Activated CD8-positive, alpha-beta memory T cell treated with anti-CD3 and anti-CD28 coated beads, Interleukin-2, amount 50 U/mL, for 4 hours (primary cell): ENCODE results near the gene NLGN3.

Source experiments
- DNase-seq: peaks from one replicate; pipeline ENCODE4 v3.0.0-alpha.2; 2020

Gene NLGN3

GRCh38 chrX:71144651-71145050, at the start of gene NLGN3:
Gene NLGN3 (plus strand): TSS chrX:71144841. CDS start chrX:71147750, 2,909 bp downstream.
- DNase-seq = no peak

DNA sequence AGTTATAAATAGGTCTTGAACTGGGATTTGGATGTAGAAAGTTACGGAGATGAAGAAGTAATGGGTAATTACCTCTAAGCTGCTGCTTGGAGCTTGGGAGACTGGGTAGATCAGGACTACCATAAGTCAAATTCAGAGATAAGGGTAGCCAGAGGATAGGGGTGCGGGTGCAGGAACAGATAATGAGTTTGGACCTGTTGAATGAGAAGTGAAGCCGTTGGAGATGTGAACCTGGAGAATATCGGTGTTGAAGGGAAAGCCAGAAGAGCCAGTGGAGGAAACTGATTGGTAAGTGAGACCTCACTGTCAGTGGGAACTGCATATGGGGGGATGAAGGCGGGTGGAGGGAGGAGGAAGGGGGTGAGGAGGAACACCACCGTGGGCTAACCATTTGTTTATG, 49.6 kb upstream of the NLGN3 start:
- DNase-seq = no peak

DNA sequence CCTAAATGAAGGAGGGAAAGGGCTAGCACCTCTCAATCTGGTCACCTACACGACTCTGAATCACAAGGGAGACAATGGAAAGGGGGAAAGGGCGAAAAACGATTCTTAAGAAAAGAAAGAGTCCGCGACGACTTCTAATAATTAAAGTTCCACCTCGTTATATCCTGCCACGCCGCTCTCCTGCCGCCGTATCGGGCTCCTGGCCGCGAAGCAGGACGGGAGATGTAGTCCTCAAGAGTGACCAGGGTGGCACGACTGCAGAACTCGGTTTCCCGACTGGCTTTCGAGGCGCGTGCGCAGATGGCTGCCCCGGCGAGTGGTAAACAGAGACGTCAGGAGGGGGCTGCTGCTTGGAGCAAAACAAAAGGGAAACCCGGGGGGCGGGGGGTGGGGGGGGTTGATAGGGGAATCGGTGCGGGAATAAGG, 49.1 kb upstream of the NLGN3 start, which contains the start of gene FOXO4:
TSS of gene FOXO4 (plus strand) at position 297 of the 426 bp plus-strand sequence. CDS start 678 bp downstream, outside the sequence.
- peak; percentile 87 for DNase-seq

DNA sequence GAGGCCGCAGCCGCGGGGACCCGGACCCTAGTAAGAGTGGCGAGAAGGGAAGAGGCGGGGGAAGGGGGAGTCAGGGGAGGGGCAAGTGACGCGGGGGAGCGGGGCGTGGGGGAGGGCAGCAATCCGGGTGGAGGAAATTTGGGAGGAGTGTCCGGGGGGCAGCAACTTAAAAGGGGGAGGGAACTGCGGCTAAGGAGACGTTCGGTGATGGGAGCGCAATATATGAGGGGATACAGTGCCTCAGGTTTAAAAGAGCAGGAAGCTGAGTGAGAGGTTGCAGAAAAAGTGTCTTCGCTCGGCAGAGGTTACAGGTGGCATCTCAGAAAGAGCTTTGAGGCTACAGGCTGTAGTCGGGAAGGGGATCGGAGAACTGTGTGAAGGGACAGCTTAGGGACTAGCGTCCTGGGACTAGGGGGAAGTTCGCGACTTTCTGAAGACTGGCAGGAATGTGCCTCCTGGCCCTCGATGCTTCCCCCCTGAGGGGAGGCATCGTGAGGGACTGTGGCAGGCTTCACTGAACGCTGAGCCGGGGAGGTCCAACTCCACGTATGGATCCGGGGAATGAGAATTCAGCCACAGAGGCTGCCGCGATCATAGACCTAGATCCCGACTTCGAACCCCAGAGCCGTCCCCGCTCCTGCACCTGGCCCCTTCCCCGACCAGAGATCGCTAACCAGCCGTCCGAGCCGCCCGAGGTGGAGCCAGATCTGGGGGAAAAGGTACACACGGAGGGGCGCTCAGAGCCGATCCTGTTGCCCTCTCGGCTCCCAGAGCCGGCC, 48.5 kb upstream of the NLGN3 start:
- no peak for DNase-seq

GRCh38 chrX:71096760-71097032, 47.9 kb upstream of the NLGN3 start:
- no peak for DNase-seq

- peak; percentile 83 for DNase-seq
These were observed 46.3 kb upstream of the NLGN3 start for GRCh38 chrX:71098302-71098701.

GRCh38 chrX:71098951-71099506, 45.6 kb upstream of the NLGN3 start:
- DNase-seq = no peak

- DNase-seq = no peak
These were observed 44.9 kb upstream of the NLGN3 start for GRCh38 chrX:71099736-71100135.

GRCh38 chrX:71100581-71101505, 43.8 kb upstream of the NLGN3 start:
- no peak for DNase-seq

DNA sequence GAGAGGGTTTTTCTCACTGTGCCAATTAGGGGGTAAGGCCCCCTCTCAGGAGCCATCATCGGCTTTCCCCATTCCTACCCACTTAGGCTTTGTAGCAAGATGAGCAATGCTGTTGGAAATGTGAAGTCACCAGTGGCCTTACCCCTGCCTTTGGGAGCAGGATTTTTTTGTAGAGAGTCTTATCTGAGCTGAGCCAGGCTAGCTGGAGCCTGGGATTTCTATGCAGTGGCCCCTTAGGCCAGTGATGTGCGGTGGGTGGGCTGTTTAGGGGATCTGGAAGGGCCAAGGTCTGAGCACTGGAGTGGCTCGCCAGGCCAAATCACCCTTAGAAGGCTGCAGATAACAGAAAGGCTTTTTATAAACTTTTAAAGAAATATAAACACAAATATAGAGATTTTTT, 42.3 kb upstream of the NLGN3 start:
- DNase-seq = no peak

- DNase-seq = peak; percentile 58
These were observed 41.3 kb upstream of the NLGN3 start for GRCh38 chrX:71103110-71103983.

- DNase-seq = no peak
These were observed 39.0 kb upstream of the NLGN3 start for GRCh38 chrX:71105628-71106027.

DNA sequence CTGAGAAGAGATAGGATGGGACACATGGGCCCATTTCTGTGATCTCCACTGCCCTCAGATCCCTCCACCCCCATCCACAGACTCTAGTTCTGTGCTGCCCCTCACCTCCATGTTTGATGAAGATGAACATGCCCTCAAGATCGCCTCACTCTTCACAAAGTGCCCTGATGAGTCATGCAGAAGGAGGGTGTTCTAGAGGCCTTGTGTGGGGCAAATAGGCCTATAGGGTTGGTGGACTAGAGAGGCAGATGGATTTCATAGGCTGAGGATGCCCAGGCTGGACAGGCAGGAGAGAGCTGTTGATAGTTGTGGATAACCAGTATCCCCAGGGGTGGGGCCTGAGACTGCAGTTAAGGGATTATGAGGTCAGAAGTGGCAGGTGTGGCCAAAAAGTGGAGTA, 38.2 kb upstream of the NLGN3 start, which contains the start of gene CXorf65:
TSS of gene CXorf65 (minus strand) at position 314 of the 400 bp plus-strand sequence. CDS start at position 130, 184 bp downstream.
- no peak for DNase-seq

- DNase-seq = no peak
These were observed 37.4 kb upstream of the NLGN3 start for GRCh38 chrX:71107245-71107644.

- peak; percentile 31 for DNase-seq
These were observed 36.8 kb upstream of the NLGN3 start for GRCh38 chrX:71107762-71108360.

GRCh38 chrX:71109051-71109450, 35.6 kb upstream of the NLGN3 start:
- no peak for DNase-seq

DNA sequence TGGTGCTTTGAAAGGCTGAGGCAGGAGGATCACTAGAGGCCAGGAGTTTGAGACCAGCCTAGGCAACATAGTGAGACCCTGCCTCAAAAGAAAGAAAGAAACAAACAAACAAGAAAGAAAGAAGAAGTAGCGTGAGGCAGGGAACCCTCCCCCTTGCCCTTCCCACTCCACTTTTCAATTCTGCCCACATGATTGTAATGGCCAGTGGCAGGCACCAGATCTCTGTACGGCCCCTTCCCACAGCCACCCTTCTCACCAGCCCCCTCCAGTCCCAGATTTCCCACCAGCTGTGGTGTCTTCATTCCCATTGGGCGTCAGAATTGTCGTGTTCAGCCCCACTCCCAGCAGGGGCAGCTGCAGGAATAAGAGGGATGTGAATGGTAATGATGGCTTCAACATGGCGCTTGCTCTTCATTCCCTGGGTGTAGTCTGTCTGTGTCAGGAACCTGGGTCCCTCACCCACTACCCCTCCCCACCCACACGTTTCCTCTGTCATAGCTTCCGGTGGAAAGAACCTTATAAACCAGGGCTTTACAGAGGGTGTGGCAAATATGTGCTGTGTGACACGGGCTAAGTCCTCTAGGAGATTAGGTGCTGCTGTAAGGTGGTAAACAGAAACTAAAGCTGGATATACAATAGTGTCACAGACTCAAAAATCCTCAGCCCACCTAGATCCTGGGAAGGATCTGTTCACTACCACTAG, 33.3 kb upstream of the NLGN3 start, which contains the start of gene IL2RG:
TSS of gene IL2RG (minus strand) at position 437 of the 703 bp plus-strand sequence. CDS start at position 399, 38 bp downstream.
- DNase-seq = peak; percentile 76

- DNase-seq = peak; percentile 28
These were observed 32.7 kb upstream of the NLGN3 start for GRCh38 chrX:71111921-71112431.

DNA sequence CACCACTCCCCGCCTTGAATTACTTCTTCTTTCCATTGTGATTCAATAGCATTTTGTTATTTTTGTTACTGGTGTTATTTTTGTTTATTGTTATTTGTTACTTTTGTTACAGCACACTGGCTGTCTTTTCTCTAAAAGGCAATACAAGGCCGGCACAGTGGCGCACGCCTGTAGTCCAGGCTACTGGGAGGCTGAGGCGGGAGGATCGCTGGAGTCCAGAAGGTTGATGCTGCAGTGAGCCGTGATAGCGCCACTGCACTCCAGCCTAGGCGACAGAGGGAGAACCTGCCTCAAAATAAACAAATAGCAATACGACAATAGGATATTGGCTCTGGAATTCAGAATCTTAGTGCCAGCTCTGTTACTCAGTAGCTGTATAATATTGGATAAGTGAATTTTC, 27.3 kb upstream of the NLGN3 start:
- DNase-seq = no peak

- peak; percentile 82 for DNase-seq
These were observed 26.3 kb upstream of the NLGN3 start, which contains the start of gene MED12 for GRCh38 chrX:71118032-71118984. Gene MED12 (plus strand): TSS chrX:71118596. CDS start chrX:71118755, 159 bp downstream.
